AG09319 (cell line): ENCODE measurements around the gene MARK4.

Experiments
- DNase-seq: peaks from one replicate; pipeline ENCODE4 v3.0.0-alpha.2; 2010; ENCODE audit warnings: low read depth; ENCODE audit errors: extremely low read depth
- CTCF ChIP-seq: IDR thresholded peaks from 2 replicates; pipeline ENCODE4 v1.5.1; 2011; ENCODE audit warnings: low read depth, mild to moderate bottlenecking, inconsistent platforms, low read length, moderate library complexity

MARK4 gene

GRCh38 chr19:45251452-45252354 lies 632 bp downstream of the MARK4 start:
- DNase-seq: no peak

GRCh38 chr19:45253396-45254027 lies 2.4 kb downstream of the MARK4 start:
- TF ChIP-seq CTCF: no peak
- DNase-seq: no peak

More at GRCh38 chr19:45251452-45252354, 632 bp downstream of the MARK4 start:
- no peak for TF ChIP-seq CTCF

DNA sequence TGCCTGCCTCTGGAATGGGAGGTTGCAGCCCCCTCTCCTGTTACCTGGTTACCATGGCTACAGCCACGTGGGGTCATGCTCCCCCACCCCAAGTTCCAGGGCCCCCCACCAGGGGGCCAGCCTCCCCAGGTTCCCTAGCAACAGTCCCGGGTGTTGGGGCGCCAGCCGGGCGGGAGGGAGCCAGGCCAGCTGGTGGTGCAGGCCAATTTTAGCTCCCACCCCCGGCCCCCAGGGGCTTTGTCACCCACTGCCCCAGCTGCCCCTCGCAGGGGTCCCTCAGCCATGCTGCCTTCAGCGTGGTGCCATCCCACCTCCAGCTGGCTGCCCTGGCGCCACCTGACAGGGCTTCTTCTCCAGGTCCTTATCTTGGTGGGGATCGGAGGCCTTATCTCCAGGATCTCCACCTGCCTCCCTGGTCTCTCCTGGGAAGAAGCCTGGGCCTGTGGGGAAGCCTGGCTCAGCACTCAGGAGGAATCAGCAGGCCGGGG lies 3.0 kb downstream of the MARK4 start:
- peak; percentile 17 for TF ChIP-seq CTCF
- no peak for DNase-seq

GRCh38 chr19:45255611-45256157 lies 4.6 kb downstream of the MARK4 start:
- DNase-seq: no peak
- TF ChIP-seq CTCF: no peak

DNA sequence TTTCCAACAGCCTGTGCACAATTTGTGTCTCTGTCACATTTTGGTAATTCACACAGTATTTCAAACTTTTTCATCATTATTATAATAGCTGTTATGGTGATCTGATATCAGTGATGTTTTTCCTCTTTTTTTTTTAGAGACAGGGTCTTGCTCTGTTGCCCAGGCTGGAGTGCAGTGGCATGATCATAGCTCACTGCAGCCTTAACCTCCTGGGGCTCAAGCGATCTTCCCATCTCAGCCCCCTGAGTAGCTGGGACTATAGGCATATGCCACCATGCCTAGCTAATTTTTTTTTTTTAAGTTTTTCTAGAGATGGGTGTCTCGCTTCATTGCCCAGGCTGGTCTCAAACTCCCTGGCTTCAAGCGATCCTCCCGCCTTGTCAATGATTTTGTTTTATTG lies 5.8 kb downstream of the MARK4 start:
- no peak for DNase-seq
- no peak for TF ChIP-seq CTCF

DNA sequence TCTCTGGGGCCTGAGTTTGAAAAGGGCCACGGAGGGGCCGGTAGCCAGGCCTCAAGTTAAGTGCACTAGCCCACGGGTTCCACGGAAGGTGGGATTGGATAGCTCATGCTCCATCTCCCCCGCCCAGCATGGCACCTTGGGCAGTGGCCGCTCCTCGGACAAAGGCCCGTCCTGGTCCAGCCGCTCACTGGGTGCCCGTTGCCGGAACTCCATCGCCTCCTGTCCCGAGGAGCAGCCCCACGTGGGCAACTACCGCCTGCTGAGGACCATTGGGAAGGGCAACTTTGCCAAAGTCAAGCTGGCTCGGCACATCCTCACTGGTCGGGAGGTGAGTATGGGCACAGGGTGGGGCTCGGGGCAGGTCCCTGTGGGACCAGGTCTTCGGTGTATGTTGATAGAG lies 7.8 kb downstream of the MARK4 start:
- DNase-seq: no peak
- no peak for TF ChIP-seq CTCF

GRCh38 chr19:45262570-45262969 lies 11.5 kb downstream of the MARK4 start:
- TF ChIP-seq CTCF: no peak
- no peak for DNase-seq
